CD4-positive, alpha-beta T cell treated with Interleukin-17A for 4 hours (primary cell): Measurements from ENCODE around the gene PCSK4.
"Not testable (repeated sequence)": the region's sequence is repeated elsewhere in the genome, so short reads cannot be mapped to it uniquely, and the experiment has no call there.

Experiments
- DNase-seq: peaks from one replicate; pipeline ENCODE4 v3.0.0-alpha.2; 2020; ENCODE audit warnings: mixed read lengths

The PCSK4 gene

DNA sequence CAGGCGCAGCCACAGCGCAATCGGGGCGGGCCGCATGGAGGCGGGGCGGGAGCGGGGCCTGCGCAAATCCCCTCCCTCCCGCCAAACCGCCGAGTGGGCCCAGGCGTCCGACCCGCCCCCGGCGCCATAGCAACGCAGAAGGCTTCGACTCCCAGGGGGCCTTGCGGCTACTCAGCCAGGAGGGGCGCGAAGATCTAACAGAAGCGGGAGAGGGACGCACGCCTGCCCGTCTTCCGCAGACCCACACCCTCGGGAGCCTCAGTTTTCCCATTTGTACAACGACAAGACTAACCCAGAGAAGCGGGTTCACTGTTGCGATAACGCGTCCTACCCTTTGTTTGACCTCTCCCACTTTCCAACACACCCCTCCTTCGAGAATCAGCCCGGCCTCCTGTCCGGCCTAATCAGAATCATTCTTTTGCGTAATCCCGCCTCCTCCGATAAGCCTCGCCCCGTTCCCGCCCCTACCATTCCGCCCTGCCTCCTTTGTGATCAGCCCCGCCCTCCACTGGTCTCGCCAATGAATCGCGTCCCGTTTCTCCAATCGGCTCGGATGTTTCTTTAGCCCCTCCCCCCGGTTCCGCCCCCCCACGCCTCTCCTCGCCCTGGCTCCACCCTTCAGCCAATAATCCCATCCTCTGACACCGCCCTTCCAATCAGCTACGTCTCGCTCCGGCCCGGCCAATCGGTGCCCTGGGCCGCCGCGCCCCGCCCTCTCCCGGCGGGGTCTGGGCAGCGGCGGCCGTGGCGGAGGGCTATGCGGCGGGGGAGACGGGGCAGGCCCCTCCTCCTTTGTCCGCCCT is at the start of gene PCSK4:
Gene PCSK4, minus strand, starts transcription at position 40 of the 803 bp plus-strand sequence. Its CDS starts 4 bp downstream, at position 36.
- peak; percentile 99 for DNase-seq

DNA sequence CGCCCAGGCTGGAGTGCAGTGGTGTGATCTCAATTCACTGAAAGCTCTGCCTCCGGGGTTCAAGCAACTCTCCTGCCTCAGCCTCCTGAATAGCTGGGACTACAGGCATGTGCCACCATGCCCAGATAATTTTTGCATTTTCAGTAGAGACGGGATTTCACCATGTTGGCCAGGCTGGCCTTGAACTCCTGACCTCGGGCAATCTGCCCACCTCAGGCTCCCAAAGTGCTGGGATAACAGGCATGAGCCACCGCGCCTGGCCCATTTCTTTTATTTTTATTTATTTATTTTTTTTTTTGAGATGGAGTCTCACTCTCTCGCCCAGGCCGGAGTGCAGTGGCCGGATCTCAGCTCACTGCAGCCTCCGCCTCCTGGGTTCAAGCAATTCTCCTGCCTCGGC is 49.6 kb upstream of the PCSK4 start:
- not testable (repeated sequence) for DNase-seq

DNA sequence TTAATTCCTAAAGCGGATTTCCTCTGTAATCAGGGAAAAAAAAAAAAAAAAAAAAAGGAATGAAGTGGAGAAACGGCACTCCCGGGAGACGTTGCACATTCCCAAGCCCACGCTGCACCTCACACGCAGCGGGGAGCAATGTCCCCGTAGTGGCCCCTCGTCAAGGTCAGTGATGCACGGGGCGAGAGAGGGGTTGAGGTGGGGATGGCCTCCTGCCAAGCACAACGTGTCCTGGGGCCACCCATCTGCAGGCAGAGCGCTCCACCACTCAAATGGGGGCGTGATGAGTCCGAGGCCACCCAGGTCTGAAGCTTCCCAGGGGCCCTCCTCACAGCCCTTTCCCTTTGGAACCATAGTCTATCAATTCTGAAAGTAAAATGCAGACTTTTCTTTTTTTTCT is 48.8 kb upstream of the PCSK4 start:
- DNase-seq, result no peak

DNA sequence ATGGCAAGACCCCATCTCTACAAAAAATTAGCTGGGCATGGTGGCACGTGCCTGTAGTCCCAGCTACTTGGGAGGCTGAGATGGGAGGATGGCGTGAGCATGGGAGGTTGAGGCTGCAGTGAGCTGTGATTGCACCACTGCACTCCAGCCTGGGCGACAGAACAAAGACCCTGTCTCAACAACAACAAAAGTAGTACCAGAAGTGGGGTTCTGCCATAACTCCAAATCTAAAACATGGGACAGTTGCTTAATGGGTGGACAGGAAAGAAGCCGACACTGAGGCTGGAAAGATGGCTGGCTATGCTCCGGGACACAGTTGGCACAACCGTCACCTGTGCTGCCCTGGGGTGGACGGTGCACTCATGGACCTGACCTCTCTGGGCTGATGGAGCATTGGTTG is 45.5 kb upstream of the PCSK4 start:
- not testable (repeated sequence) for DNase-seq

DNA sequence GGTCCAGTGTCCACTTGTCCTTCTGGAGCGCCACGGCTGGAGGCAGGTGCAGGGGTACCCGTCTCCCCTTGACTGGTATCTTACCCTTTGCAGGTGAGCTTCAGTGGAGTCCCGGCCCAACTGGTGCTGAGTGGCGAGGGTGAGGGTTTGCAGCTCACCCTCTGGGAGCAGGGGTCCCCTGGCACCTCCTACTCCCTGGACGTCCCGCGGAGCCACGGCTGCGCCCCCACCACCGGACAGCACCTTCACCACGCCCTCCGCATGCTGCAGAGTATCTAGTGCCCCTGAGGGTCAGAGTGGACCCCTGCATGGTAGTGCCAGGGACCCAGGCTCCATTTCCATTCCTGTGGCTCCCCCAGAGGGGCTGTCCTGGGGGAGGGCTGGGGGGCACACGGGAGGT is 44.8 kb upstream of the PCSK4 start:
- no peak for DNase-seq

DNA sequence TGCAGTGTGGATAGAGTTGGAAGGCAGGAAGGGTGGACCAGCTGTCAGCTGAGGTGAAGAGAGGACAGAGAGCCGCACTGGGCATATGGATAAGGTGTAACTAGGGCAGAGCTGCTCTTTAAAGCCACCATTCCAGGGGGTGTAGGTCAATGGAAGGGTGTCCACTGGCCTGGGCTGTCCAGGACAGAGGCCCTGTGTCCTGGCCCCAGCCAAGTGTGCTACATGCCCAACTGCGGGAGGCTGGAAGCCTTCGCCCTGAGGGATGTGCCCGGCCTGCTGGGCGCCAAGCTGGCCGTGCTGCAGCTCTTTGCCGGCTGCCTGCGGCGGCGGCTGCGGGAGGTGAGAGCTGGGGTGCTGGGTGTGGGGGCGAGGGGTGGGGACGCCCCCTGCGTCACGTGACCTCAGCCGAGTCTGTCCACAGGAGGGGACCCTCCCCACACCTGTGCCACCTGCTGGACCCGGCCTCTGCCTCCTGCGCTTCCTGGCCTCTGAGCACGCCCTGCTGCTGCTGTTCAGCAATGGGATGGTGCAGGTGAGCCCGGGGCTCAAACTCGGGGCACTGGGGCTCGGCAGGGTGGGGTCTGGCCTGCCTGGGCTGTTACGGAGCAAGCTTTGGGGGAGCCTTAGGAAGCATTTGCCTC is 43.5 kb upstream of the PCSK4 start:
- no peak for DNase-seq

DNA sequence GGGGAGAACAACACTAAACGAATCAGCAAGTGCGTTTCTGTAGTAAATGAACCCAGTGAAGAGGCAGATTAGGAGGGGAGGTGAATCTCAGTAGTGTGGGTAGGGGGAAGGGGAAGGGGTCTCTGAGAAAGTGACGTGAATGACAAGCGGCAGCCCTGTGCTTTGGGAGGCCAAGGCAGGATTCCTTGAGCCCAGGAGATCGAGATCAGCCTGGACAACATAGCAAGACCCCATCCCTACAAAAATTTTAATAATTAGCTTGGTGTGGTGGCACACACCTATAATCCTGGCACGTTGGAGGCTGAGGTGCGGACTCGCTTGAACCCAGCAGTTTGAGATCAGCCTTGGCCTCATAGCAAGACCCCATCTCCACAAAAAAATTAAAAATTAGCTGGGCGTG is 41.9 kb upstream of the PCSK4 start:
- no peak for DNase-seq

DNA sequence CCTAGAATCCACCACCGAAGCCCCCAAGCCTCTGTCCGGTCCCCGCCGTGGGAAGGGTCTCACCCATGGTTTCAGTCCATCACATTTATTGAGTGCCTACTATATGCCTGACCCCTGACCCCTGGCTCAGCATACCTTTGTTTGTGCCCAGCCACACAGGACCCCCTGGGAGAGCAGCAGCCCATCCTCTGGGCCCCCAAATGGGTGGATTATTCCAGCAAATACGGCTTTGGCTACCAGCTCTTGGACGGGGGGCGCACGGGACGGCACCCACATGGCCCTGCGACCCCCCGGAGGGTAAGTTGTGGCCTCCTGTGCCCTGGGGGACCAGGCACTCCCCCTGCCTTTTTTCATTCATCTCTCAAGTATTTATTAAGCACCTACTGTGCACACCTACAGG is 41.4 kb upstream of the PCSK4 start:
- DNase-seq, result no peak

DNA sequence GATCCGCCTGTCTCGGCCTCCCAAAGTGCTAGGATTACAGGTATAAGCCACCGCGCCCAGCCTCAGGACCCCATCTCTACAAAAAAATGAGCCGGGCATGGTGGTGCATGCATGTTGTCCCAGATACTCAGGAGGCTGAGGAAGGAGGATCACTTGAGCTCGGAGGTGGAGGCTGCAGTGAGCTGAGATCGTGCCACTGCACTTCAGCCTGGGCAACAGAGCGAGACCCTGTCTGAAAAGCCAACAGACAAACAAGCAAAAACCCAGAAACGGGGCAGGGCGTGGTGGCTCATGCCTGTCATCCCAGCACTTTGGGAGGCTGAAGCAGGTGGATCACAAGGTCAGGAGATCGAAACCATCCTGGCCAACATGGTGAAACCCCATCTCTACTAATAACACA is 40.7 kb upstream of the PCSK4 start:
- not testable (repeated sequence) for DNase-seq

DNA sequence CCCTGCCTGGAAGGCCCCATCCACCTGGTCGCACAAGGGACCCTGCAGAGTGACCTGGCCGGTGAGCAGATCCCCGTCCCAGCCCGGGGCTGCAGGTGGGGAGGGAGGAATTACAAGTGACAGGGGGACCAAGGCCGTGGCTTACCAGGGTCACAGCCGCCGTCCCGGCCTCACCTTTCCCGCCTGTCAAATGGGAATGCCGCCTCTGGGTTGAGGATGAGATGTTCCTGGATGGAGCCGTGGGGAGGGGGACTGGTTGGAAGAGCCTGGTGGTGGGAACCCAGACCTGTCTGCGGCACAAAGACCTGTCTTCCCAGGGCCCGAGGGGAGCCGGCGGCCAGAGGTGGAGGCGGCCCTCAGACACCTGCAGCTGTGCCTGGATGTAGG is 39.3 kb upstream of the PCSK4 start:
- no peak for DNase-seq

DNA sequence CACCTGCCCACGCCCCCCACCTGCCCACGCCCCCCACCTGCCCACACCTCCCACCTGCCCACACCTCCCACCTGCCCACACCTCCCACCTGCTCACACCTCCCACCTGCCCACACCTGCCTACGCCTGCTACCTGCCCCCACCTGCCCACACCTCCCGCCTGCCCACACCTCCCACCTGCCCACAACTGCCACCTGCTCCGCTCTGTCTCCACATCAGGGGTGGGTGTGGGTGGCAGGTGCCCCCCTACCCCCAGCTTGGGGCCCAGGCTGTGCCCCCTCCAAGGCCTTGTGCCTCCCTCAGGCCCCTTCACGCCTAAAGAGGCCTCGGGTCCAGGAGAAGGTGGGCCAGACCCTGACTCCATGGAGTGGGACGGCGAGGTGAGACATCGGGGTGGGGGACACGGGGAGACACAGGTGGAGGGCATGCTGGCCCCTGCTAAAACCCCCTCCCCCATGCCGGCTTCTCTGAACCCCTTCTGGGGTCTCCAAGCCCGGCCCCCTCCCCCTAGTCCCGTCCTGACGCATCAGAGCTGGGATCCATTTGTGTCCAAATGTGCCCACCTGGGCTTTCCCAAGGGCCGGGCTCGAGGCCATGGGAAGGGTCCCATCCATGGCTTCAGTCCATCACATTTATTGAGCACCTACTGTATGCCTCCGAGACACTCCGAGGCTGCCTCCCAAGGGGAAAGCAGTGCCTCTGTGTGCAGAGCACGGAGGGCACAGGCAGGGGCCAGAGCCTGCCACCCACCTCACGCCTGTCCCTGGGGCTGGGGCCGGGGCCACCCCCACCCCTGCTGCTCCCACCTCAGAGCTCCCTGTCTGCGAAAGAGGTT is 38.7 kb upstream of the PCSK4 start:
- no peak for DNase-seq

DNA sequence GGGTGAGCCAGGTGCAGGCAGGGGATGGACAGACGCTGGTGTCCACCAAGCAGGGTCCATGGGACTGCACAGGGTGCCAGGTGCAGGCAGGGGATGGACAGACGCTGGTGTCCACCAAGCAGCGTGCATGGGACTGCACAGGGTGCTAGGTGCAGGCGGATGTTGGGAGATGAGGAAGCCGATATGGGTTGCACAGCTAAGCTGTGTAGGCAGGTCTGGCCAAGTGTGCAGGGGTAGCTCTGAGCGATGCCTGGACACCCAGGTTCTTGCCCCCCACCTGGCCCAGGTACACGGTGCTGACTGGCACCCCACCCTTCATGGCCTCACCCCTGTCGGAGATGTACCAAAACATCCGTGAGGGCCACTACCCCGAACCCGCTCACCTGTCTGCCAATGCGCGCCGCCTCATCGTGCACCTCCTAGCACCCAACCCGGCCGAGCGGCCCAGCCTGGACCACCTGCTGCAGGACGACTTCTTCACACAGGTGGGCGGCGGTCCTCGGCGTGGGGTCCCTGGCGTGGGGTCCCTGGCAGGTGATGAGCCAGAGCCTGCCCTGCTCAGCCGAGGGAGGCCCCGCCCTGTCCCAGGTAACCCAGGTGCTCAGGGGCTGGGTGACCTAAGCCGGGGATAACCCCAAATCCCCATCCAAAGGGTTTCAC is 37.6 kb upstream of the PCSK4 start:
- no peak for DNase-seq

DNA sequence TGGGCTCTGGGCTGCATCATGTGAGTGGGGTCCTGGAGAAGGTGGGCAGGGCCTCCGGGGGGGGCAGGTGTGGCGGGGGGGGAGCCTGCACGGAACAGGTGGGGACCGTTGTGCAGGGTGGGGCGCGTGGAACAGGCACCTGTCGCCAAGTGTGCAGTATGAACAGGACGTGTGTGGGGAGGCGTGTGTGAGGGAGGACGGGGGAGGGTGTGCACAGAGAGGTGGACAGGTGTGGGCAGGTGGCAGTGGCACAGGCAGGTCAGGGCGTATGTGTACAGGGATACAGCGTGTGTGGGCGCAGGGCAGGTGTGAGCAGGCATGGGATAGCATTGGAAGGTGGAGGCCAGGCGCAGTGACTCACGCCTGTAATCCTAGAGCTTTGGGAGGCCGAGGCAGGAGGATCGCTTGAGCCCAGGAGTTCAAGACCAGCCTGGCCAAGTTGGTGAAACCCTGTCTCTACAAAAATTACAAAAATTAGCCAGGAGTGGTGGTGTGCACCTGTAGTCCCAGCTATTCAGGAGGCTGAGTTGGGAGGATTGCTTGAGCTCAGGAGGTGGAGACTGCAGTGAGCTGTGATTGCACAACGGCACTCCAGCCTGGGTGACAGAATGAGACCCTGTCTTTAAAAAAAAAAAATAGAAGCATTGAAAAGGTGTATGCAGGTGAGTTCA is 37.0 kb upstream of the PCSK4 start:
- no peak for DNase-seq

DNA sequence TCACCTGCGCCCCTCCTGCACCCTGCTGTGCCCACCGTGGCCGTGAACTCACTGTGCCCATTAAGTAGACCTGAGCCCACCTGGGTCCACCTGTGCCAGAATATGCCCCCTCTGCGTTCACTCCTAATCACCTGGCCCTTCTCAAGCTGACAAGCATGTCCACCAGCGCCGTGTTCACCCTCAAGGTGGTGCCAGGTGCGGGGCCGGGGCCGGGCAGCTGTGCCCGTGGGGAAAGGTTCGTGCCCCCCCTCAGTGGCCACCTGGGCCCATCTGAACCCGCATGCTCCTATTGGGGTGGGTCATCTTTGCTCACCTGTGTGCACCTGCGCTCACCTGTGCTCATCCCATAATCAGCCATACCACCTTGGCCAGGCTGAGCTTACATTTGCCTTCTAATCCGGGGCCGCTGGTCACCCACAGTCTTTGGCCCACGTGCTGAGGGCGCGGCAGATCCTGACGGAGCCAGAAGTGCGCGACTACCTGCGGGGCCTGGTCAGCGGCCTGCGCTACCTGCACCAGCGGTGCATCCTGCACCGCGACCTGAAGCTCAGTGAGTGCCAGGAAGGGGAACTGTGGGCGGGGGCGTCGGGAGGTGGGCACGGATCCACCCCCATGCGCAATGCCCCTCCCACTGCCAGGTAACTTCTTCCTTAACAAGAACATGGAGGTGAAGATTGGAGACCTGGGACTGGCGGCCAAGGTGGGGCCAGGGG is 36.1 kb upstream of the PCSK4 start:
- no peak for DNase-seq

DNA sequence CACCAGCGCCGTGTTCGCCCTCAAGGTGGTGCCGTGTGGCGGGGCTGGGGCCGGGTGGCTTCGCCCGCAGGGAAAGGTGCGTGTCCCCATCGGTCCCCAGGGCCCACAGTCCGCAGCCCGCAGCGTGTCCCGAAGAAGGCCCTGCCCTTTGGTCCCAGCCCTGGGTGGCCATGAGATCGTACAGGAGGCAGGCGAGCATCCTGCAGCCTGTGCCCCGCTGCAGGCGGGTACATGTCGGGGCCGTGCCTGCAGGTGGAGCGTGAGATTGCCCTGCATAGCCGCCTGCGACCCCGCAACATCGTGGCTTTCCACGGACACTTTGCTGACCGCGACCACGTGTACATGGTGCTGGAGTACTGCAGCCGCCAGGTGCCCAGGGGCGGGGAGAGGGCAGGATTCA is 35.2 kb upstream of the PCSK4 start:
- no peak for DNase-seq

DNA sequence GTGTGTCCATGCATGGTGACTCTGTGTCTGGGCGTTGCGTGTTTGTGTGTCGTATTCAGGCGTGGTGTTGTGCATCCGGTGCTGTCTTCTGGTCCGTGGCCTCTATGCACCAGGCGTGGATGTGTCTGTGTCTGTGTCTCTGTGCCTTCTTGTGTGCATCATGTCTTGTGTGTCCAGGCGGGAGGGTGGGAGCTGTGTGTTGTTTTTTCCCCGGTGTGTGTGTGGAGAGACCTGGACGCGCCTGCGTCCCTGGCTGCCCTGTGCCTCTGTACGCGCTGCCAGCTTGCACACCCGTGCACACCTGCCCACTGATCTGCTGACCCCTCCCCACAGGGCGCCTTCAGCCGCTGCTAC is 34.8 kb upstream of the PCSK4 start:
- DNase-seq, result no peak

DNA sequence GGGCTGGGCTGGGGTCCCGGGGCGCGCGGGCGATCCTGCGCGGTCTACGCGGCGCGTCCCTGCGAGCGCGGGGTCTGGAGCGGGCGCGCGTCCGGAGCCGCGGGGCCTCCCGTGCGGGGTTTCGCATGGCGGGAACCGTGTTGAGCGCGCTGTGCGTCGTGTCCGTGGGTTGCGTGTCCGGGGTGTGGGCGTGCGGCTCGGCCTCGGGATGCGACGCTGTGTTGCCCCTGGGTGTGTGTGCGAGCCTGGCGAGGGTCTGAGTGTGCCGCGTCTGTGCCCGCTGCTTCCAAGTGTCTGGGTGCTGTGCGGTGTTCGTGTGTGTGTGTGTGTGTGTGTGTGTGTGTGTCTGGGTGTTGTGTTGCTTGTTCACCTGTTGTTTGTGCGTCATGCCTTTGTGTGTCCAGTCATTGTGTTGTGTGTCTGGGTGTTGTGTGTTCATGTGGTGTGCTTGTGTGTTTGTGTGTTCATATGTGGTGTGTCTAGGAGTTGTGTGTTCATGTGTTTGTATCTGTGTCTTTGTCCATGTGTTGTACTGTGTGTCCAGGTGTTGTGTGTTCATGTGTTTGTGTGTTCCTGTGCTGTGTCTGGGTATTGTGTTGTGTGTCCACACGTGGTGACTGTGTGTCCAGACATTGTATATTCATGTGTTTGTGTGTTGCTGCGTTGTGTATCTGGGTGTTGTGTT is 34.3 kb upstream of the PCSK4 start:
- no peak for DNase-seq

DNA sequence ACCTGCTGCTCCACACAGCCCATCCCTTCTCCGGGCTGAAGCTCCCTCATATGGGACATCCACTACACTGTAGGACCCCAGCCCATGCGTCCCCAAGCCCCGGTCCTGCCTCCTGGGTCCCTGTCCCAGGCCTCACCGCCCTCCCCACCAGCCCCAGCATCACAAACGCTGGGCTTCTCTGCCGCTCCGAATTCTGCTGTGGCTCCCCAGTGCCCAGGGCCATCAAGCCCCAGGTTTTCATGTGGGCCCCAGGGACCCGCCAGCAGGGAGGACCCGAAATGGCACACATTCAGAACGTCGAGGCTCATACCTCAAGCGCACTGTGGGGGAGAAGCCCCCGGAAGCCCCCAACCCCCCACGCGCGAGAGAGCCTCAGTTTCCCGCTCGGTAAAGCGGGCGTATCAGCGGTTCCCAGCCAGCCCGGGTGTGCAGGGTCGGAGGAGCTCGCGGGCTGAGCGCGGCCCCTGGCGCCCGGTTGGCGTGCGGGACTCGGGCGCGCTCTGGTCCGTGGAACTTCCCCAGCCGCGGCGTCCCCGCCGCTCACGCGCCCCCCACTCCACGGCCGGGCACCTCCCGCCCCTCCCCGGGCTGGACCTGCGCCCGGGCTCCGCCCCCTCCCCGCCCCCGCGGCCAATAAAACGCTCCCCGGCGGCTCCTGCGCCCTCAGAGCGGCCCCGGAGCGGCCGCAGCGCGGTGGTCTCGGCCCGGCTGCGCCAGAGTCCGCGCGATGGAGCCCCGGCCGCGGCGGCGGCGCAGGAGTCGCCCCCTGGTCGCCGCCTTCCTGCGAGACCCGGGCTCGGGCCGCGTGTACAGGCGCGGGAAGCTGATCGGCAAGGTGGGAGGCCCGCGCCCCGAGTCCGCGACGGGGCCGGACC is 33.5 kb upstream of the PCSK4 start, which contains the start of gene PLK5:
Gene PLK5, plus strand, starts transcription at position 666 of the 875 bp plus-strand sequence. CDS start 2,920 bp downstream, outside the sequence.
- no peak for DNase-seq

DNA sequence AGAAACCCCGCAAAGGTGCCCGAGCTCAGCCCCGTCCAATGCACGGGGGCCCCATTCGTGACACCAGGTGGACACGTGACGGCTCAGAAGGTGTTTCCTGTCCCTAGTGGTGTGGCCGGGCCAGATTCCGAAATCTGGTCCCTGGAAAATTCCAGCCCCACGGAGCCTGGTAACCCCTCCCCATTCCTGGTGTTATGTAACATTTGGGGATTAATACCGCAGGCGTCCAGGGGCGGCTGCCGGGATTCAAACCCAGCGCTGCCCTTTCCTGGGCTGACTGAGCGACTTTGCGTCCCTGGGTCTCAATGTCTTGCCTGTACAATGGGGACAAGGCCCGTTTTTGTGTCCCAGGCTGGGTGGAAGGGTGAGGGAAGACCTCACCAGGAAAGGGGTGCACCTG is 32.7 kb upstream of the PCSK4 start:
- no peak for DNase-seq

DNA sequence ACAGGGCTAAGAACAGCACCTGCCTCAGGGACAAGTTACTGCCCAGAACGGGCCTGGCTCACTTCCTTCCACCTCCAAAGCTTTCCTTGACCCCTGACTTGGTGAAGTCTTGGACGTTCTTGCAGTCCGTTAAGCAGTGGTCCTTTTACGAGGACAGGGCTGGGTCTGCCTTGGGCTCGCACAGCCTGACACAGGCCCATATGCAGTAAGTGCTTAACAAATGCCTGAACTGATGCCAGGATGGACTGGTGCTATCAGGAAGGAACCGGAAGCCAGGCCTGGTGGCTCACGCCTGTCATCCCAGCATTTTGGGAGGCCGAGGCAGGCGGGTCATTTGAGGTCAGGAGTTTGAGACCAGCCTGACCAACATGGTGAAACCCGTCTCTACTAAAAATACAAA is 31.9 kb upstream of the PCSK4 start:
- DNase-seq, result no peak
